ENCODE measurements around the gene SLC1A2.

GRCh38 chr11:35245056-35245455, 174.3 kb downstream of the SLC1A2 start:
- TF ChIP-seq CTCF (conservative IDR thresholded peaks at IDR 0.05; ENCODE audit: low read depth in 2 of 2) (no peak), EZH2 (IDR thresholded peaks at IDR 0.05; ENCODE audit: low read depth, unreplicated experiment) (no peak), NANOG (IDR thresholded peaks at IDR 0.05; ENCODE audit: borderline replicate concordance) (no peak), EZH2phosphoT487 (IDR thresholded peaks at IDR 0.05; ENCODE audit: unreplicated experiment) (no peak), POLR2AphosphoS5 (IDR thresholded peaks at IDR 0.05; ENCODE audit: low read depth) (no peak), REST (IDR thresholded peaks at IDR 0.05; ENCODE audit: unreplicated experiment) (no peak), JUNB (IDR thresholded peaks at IDR 0.05; ENCODE audit: unreplicated experiment) (no peak), STAT1 (IDR thresholded peaks at IDR 0.05; ENCODE audit: unreplicated experiment) (no peak), ZNF331 (CRISPR knock-in tag; IDR thresholded peaks at IDR 0.05; ENCODE audit: low read depth) (no peak), ZNF462 (CRISPR knock-in tag; IDR thresholded peaks at IDR 0.05) (no peak), CREB1 (CRISPR knock-in tag; IDR thresholded peaks at IDR 0.05; ENCODE audit: low read depth) (no peak), ZNF114 (CRISPR knock-in tag; IDR thresholded peaks at IDR 0.05) (no peak)

All from GM23338 (cell line).